GM18951 (cell line): ENCODE results near the gene ZNF322.
A peak's percentile ranks its signal among the peaks of the same experiment; 100 is the strongest.

ENCODE experiments used
- POLR2A ChIP-seq: IDR thresholded peaks from 4 replicates; pipeline ENCODE4 v1.6.1; 2011; ENCODE audit warnings: mild to moderate bottlenecking; ENCODE audit not compliant: insufficient read length, insufficient read depth; ENCODE audit errors: extremely low read depth
- in situ Hi-C: fragments of 300-500 bp; cut with MboI; formaldehyde crosslinking; loops from one replicate; pipeline ENCODE4 v1.12.0; 2022; ENCODE audit warnings: low sequenced_read_pairs, mixed read lengths, inconsistent platforms; ENCODE audit not compliant: unreplicated experiment

ZNF322 gene

DNA sequence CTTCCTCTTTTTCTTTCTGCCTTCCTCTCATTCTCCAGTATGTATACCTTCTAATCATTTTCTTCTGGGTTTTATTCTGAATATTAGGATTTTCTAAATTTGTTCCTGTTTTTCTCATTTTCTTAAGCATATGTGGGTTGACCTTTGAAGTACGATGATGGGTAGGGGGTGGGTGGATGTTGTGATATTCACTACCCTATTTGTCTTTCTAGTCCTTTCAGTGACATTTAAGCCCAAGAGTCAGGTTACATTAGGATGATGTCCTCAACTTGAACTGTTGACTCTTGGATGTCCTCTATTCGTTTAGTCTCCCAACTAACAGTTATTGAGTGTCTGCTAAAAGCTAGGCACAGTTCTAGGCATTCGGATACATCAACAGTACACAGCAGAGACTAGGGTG, 55.5 kb downstream of the ZNF322 start:
- in situ Hi-C loops: loop anchor here (25.0 kb wide), 1 partner anchor 208 kb away; no protein-coding TSS in a partner anchor
- TF ChIP-seq POLR2A: no peak

DNA sequence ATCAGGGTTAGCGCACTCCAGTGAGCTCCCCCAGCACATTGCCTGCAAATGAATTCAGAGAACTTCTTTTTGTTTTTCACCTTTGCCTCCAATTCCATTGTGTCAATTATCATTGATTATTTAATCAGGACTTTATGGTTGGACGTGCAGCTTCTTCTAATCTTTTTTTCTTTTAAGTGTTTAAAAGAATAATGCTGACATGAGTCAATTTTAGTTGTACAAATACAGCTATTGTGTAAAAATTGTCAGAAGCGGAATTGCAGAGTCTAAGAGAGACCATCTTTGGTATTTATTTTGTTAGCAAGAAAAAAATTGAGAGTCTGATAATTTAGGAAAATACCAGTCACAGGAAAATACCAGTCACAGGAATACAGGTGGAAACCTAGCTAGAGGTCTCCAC, 57.3 kb downstream of the ZNF322 start:
- in situ Hi-C loops: loop anchor here (25.0 kb wide), 1 partner anchor 210 kb away; no protein-coding TSS in a partner anchor

DNA sequence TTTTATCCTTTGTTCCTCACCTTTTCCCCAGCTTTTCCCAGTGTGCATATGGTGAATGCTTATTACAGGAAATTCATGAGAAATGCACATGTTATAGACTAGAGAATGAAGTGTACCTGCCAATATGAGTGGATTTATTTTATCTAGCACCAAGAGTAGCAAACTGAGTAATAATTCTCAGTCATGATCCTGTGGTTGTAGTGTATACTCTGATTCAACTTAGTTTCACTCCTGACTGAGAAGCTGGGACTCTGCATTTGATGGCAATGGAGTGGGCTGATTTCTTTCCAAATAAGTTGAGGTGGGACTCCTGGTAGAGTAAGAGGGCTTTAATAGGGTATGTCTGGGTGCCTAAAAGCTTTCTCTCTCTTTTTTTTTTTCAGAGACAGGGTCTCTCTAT, 58.8 kb downstream of the ZNF322 start:
- in situ Hi-C loops: loop anchor here (25.0 kb wide), 1 partner anchor 212 kb away; no protein-coding TSS in a partner anchor
- no peak for TF ChIP-seq POLR2A

More for the DNA sequence above, 57.3 kb downstream of the ZNF322 start:
- no peak for TF ChIP-seq POLR2A

DNA sequence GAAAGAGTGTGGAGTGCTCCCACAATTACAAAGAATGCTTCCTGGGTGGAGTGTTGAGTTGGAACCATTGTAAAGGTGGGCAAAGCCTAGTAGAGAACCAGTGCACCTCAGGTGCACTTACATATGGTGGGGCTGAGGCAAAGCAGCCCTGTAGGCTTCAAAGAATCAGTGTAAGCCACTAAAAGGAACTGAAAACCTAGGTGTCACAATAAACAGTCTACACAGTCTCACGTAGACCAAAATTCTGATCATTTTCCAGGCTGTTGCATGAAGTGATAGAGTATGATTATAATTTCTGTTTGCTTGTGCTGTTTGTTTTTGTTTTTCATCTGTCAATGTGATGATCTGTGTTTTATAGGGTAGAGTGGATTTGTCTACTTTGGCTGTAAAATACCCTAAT, 60.0 kb downstream of the ZNF322 start:
- in situ Hi-C loops: no loop called here

DNA sequence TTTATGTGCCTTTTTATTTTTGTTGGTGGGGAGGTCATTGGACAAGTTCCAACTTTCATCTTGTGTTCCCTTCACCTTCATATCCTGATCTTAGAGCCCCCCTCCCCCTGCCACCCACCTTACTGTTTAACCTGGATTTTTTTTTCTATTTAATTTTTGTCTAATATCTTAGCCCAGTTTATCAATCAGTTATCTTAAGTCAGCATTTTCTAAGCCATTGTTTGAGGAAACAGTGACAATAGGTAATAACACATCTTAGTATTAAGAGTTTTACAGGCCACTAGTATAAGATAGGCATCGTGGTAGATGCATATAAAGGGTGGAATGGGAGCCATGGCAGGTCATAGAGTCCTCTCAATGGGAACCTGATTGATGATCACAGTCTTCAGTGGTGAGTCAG, 60.4 kb downstream of the ZNF322 start:
- TF ChIP-seq POLR2A: no peak
- in situ Hi-C loops: no loop called here

More for the DNA sequence above, 60.0 kb downstream of the ZNF322 start:
- TF ChIP-seq POLR2A: no peak

DNA sequence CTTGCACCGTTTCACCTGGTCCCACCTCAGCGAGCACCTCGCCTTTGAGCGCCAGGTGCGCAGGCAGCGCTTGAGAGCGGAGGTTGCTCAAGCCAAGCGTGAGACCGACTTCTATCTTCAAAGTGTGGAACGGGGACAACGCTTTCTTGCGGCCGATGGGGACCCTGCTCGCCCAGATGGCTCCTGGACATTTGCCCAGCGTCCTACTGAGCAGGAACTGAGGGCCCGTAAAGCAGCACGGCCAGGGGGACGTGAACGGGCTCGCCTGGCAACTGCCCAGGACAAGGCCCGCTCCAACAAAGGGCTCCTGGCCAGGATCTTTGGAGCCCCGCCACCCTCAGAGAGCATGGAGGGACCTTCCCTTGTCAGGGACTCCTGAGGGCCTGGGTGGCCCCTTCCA, 61.3 kb downstream of the ZNF322 start:
- in situ Hi-C loops: no loop called here

DNA sequence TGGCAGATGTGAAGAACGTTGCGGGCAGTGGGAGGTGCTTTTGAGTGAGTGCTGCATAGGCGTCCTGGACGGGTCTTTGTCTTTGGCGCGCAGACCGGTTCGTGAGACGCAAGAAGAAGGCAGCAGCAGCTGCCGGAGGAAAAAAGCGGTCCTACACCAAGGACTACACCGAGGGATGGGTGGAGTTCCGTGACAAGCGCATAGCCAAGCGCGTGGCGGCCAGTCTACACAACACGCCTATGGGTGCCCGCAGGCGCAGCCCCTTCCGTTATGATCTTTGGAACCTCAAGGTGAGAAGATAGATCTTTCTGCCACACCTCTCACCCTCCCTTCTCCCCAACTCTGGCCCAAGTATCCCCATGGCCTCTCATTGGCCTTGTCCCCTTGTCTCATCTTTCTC, 61.7 kb downstream of the ZNF322 start:
- TF ChIP-seq POLR2A: no peak
- in situ Hi-C loops: no loop called here

More for the DNA sequence above, 61.3 kb downstream of the ZNF322 start:
- TF ChIP-seq POLR2A: no peak

DNA sequence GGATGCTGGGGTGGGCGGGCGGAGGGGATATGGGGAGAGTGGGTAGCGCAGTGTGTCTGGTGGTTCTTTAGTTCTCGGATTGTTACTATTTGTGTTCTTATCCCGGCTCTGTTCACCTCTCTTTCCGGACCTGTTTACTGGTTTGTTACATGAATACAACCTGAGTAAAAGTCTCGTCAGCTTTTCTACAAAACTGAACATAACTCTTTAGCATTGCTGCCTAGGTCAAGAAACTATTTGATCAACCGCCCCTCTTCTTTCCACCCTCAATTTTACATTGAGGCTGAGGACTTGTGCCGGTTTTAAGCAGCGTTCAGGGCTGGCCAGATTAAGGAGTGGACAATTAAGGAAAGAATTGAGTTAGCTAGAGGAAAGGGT, 62.2 kb downstream of the ZNF322 start:
- TF ChIP-seq POLR2A: no peak
- in situ Hi-C loops: no loop called here

DNA sequence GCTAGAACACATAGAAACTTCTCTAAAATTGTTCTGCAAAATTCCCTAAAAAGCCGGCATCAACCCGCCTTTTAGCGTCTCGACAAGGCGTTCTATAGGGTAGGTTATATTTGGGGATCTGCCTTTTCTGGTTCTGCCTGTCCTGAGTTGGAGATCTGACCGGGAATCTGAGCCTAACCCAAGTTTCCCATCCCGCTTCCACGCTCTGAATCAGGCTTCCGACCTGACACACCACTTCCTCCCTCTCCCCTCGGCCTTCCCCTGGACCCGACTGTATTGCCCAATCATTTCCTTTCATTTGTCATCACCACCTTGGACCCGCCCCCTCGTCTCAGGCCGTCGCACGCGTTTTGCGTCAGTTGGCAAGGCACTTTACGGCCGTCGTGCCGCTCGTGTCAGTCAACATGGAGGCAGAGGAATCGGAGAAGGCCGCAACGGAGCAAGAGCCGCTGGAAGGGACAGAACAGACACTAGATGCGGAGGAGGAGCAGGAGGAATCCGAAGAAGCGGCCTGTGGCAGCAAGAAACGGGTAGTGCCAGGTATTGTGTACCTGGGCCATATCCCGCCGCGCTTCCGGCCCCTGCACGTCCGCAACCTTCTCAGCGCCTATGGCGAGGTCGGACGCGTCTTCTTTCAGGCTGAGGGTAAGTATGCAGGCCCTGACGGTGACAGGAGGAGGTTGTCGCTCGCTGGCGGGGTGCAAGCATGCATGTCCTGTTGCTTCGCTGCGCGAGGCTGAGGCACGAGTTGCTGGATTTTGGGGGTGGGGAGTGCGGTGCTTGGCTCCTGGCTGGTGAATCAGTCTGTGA, 62.8 kb downstream of the ZNF322 start, which contains the start of gene ABT1:
Gene ABT1, plus strand, starts transcription at position 375 of the 810 bp plus-strand sequence. Its CDS starts 30 bp downstream, at position 405.
- in situ Hi-C loops: no loop called here
- TF ChIP-seq POLR2A: peak; percentile 86

DNA sequence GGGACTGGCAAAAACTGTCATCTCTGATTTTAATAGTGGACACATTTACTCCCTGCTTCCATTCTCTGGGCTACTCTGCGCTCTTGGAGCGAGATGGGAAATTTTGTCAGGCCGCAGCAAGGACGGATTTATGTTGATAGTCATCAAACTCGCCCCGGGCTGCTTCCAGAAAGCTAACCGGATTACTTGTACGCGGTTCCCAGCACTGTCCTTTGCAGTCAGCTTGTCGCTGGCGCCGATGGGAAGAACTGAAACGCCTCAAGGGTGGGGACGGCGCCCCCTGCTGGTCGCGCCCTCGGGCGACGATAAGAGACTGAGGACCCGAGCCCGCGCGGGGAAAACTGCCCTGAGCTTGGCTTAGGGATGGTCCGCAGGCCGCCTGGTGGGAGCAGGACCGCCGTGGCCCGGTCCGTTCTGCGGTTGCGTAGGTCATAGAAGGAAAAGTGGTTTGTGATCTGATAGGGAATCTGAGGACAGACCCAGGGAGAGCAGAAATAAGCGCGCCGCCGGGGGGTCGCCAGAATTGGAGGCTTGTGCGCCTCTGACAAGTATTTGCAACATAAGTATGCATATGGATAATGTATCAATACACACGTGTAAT, 63.8 kb downstream of the ZNF322 start:
- TF ChIP-seq POLR2A: peak; percentile 48
- in situ Hi-C loops: no loop called here

DNA sequence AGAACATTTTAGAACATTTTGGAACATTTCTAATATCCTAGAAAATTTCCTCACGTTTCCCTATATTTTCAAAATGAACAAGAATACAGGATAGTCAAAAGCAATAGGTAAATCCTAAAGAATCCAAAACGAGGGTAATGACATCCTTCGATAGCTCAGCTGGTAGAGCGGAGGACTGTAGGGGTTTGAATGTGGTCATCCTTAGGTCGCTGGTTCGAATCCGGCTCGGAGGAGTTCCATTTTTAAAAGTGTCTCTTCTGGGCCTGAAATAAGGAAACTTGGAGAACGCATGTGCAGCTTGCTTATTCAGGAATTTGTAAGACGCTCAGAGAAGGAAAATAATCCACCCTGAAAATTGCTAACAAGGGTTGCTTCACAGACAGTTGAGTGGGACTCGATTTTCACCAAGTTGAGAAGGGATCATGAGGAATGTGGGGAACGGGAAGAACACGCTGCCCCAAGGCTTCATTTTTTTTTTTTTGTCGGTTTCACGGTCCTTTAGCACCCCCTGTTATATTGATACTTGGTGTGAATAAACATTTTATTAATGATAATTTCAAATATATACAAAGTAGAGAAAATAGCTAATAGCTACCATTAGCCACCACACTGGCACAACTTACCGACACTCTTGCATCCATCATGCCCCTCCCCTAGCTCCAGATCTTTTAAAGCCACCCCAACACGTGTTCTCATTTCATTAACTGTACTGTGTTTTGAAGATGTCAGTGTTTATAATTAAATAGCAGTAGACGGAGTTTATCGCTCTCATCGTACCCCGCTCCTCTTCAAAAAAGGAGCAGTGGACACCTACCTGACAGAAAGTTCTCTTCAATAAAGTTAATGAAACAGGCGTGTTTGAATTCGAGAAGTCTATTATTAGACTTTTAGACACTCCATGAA, 64.6 kb downstream of the ZNF322 start:
- no peak for TF ChIP-seq POLR2A
- in situ Hi-C loops: no loop called here

DNA sequence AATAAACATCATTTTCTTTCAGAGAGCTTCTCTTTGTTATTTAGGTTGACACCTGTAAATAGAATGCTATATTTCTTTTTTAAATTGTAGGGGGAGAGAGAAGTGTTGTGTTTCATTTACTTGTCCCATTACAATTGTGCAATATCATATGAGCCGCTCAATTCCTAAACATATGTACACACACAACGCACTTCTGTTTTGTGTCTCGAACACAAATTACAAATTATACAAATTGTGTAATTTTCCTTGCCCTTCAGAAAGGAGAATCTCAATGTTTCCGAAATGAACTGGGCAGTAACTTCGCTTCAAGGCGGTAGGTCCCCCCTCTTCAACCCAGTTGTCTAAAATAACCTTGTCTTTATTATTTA, 65.4 kb downstream of the ZNF322 start:
- no peak for TF ChIP-seq POLR2A
- in situ Hi-C loops: no loop called here

DNA sequence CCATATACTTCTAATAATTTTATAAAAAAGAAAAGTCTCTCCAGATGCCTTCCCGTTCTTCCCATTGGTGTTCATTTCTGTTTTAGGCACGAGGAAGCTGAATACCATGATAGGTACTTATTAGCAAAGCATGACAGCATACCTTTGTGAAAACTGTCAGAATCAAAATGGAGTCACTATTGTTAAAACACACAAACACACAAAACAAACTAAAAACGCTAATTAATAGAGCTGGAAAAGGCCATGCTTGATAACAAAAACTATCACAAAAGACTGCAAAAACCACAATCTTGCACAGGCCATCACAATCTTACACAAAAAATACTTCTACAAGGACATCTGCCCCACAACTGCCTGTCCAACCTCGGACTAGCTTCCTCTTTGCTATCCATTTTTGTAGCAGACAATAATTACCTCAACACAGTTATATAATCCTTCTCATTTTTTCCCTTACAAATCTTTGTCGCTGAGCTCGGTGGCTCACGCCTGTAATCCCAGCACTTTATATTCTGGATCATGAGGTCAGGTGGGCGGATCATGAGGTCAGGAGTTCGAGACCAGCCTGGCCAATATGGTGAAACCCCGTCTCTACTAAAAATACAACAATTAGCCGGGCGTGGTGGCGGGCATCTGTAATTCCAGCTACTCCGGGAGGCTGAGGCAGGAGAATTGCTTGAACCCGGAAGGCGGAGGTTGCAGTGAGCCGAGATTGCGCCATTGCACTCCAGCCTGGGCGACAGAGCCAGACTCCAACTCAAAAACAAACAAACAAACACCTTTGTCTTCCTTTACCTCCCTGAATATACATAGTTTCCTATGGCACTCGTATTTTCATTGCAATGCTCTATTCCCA, 66.0 kb downstream of the ZNF322 start:
- in situ Hi-C loops: no loop called here
- no peak for TF ChIP-seq POLR2A

DNA sequence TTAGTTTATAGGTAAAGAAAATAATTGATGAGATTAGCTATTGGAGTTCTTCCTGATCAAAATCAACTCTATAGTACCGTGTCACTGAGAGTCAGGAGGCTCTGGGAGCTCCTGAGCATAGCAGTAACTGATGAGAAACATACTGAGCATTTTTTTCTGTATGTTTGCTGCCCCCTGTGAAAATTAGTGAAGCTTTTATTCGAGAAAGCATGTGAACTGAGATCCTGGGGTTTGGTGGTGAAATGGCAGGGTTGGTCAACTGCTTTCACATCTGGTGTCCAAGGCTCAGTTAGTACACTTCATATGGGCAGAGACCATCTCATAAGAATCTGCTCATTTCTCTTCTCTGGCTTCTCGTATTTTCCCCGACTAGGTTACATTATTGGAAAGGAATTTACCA, 66.9 kb downstream of the ZNF322 start:
- in situ Hi-C loops: no loop called here
- TF ChIP-seq POLR2A: no peak
